Limb (tissue), 2 donors: Measurements from ENCODE around the gene KCNMA1.
A peak's percentile ranks its signal among the peaks of the same experiment; 100 is the strongest.

Source experiments
- DNase-seq, 2 donors: peaks; one replicate each; pipeline ENCODE4 v3.0.0-alpha.2; 2016; ENCODE audit errors: extremely low spot score in 2 of 2

Gene KCNMA1

GRCh38 chr10:77029777-77030717 lies 607.6 kb downstream of the KCNMA1 start:
- DNase-seq, result no peak

DNA sequence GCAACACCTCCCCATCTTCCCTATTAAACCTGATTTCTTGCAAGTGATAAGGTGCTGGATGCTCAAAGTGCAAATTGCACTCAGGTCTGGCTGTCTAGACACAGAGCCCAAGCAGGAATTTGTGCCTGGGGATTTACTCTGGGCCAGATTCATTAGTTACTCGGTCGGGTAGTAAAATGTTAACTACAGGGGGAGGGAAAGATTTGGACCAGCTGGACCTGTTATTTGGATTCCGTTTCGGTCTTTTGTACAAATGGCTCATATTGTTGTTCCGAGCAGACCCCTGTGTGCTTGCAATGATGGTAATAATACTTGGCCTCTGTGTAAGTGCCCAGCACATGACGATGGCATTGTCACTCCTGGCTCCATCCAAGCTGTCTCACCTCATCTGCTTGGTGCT lies 609.6 kb downstream of the KCNMA1 start:
- DNase-seq, result no peak

DNA sequence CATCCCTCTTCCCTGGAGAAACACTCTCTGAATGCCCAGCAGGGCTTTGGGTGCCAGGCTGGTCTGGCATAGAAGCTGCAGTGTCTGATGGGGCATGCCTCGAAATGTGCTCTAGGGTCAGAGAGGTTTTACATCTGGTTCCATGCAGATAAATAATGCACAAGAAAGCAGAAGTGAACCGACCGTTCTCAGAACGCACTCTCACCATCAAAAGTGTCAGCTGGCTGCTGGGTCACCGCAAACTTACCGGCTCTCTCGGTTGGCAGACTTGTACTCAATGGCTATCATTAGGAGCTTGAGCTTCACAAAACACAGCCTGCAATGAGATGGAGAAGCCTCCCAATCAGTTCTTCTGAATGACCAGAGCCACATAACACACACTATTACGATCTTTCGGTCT lies 610.0 kb downstream of the KCNMA1 start:
- DNase-seq, result no peak

DNA sequence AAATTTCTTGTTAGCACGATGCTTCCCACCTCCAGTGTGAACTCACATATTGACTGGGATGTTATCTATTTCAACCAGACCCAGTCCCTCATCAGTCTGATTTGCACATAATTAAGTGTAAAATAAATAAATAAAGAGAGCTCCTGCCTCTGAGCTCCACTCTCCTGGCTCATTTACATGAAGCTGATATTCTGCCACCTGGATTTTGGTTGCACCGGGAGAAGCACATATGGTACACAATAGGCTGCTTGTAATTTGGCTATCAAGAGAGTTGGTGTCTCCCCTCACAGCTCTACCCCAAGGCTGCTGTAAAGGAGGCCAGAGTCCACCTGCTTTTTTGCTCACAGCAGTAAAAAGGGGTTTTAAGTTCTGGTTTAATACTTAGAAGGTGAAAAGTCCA lies 610.5 kb downstream of the KCNMA1 start:
- DNase-seq, result no peak

DNA sequence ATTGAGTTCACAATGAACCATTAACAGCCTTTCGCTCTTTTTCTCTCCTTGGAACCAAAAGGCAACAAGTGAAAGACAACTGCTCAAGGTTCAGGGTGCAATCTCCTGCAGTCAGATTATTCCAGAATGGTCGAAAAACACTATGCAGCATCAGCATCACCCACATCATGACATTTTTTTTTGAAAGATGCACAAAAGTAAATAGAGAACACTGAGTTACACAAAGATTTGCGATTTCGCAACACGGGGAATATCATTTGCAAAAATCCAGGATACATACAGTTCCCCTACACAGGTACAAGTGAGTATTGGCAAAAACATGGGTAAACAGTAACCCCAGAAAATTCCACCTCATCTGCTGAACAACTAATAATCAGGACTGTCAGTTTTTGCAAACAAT lies 611.5 kb downstream of the KCNMA1 start:
- no peak for DNase-seq

DNA sequence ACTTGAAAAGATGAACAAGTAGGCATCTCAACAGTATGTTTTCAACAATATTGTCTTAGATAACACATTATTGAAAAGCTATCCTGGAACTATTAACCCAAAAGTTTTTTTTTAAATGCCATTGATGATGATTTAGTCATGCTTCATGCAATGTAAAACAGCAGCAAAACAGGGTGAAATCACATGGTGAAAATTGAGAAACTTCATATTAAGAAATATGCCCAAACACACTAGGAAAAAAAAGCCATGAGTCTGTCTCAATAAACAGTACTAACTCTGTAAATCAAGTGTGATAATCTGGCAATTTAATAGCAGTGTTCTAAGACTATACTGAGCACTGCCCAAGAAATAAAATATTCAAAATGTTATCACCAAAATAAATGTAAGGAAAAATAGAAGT lies 613.1 kb downstream of the KCNMA1 start:
- no peak for DNase-seq

- no peak for DNase-seq
Measured at GRCh38 chr10:77023396-77023795, 614.2 kb downstream of the KCNMA1 start.

- no peak for DNase-seq
Measured at GRCh38 chr10:77022671-77023070, 614.9 kb downstream of the KCNMA1 start.

DNA sequence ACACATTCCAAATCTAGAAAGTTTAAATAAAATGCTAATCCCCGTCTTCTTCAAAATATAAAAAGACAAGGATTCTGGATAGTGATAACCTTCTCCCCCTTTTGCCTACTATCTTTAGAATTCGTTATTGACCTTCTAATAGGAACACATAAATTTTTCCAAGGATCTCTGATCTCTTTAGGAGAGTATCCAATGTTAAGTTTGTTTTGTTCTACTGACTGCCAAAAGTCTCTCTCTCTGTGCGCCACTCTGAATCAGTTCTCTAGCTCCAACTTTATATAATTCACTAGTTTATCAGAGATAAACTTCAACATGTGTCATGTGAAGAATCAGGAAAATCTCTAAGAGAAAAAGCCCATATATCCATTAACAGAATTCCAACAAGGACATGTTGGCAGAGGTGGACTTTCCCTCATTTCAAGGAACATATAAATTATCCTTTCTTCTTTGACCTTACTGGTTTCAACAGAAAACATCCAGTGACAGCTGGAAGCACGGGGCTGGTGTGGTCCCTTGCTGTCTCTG lies 615.6 kb downstream of the KCNMA1 start:
- no peak for DNase-seq

DNA sequence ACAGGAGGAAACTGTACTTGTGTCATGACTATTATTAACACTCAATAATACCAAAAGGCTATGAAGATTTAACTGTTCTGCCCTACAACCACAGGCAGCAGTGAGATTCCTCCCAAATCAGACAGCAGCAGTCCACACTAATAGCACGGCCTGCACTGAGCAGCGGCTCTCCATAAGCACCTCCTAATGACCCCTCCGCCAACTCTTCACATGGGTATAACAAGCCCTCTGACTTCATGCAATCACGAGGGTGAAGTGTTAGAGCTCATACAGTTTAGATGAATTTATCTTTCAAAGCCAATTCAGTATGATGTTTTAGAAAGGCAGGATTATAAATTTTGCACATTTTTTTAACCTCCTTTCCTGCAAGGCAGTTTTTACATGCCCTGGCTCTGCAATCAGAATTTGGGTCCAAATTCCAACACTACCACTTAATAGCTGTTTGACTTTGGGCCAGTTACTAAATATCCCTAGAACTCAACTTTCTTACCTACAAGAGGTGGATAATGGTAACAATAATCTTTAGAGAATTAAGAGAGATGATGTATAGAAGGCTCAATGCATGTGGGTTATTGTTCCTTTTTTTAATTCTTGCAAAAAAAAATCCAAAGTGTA lies 617.1 kb downstream of the KCNMA1 start:
- DNase-seq, result no peak

DNA sequence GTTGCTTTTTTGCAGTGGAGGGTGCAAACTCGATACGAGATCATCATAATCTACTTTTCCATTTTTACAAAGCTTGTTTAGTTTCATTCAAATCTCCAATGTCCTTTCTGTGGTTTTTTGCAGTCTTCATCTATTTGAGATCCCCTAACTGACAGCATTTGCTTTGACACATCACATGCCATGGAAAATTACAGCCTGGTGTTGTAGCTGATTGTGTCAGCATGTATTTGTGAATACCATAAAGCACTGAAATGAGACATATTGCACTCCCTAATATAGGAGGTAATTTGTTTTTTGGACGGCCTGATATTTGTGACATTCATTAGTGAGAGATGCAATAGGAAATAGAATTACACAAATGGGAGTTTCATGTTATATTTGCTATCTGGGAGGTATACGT lies 620.8 kb downstream of the KCNMA1 start:
- no peak for DNase-seq

GRCh38 chr10:77016278-77016815 lies 621.3 kb downstream of the KCNMA1 start:
- DNase-seq, result no peak

GRCh38 chr10:77015360-77015759 lies 622.2 kb downstream of the KCNMA1 start:
- no peak for DNase-seq

- DNase-seq, result no peak
Measured at GRCh38 chr10:77012812-77013500, 624.7 kb downstream of the KCNMA1 start.

DNA sequence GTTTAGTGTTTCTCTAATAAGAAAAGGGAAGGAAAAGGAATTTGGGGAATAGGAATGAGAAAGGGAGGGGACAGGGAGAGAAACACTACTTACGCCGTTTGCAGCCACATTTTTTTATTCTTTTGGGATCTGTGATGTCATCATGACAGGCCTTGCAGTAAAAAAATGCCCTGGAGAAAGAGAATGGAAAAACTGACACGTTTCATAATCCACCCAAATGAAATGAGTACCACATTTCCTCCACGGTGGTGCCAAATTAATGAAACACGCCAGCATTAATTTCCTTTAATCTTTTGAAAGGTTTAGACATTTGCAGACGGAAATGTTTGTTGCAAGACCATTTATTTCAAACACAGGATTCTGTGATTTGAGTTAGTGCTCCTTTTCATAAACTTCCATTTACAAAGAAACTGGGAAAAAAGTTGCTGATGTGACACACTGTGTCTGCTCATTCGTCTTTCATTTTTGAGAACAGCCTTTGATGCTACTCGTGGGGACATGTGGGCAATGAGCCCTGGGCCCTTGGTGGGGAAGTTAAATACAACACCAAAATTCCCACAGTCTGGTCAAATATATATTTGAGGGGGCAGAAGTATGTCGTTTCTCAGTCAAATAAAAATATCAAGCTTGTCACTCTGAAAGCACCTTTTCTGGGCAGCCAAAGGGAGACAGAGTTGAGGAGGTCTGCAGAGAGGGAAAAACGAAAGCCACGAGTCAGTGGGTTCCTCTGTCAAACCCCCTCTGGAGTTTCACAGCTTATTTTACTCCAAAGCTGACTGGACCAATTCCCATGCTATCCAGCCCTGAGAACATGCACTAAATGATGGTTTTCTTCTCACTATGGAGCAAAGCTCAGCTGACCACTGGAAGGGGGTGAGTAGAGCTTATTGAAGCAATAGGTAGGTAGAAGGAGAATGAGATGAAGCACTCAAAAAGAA lies 625.5 kb downstream of the KCNMA1 start:
- DNase-seq, result peak in 1 of 2 donors; percentile 77

DNA sequence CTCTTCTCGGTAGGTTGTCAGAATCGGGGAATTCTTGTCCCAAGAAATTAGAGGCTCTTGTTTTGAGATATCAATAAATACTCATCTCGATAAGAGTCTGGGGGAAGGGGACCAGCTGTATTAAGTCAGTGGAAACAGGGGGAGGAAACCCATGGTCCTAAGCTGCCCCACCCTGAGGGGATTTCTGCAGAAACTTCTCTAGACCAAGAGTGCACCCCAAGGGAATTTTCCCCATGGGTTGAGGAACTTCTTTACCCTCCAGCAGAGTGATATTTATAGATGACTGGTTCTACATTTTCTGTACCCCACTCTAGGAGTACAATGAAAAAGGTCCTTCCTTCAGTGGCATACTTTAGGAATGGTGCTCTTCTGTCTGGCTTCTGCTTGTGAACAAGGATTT lies 627.2 kb downstream of the KCNMA1 start:
- no peak for DNase-seq

DNA sequence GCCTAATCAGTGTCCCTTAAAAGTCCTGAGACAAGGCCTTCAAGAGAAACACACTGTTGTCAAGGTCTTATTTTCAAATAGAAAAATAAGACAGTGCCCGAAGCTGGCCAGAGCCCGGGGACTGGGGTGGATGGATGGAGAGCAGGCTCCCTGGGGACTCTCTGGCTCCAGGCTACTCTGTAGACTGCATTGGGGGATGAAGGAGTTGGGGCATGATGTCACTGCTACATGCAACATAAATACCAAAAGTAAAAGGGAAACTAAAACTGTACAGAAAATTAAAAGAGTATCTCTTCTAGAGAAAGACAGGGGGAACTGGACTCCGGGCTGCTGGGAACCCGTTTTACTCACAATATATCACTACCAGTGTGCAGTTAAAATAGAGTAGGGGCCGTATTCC lies 629.8 kb downstream of the KCNMA1 start:
- no peak for DNase-seq

DNA sequence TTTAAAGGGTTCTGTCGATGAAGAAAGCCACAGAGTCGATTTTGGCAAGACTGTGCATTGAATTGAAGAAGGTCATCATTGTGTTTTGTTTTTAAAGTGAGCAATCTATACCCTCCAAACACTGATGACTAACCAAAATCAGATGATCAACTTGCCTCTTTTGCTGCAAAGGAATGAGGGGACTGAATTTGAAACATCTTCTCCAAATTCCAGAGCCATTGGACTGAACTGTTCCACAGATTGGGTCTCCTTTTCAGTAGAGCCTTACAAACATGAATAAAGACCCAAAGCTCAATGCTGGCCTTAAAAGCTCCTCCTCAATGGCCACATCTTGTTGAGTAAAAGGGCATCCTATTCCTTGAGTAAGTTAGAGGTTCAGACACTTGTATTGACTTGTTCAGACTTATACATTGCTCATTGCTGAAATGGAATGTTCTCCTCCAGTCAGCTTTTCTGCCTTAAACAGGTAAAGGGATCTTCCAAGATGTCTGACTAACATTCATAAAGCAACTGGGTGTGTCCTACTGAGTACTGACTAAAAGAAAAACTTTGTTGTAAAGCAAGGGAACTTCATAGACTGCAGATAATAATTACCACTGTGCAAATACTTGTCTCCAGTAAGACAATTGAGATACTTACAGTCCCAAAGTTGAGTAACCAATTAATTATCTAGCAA lies 630.6 kb downstream of the KCNMA1 start:
- DNase-seq, result no peak

DNA sequence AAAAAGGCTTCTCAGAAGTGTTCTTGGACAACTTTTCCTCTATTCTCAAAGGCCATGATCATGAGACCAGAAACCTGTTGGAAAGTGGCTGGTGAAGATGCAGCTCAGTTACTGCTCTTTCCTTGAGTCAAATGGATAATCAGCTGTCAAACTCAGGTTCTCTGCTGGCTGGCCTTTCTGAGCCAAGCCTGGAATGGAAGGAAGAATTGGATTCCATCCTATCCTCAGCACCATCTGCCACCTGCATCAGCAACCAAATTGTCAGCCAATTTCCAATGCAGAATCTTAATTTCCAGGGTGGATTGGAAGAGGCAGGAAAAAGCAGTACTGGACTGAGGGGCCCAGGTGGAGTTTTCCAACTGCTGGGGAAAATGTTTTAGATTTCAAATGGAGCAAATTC lies 631.7 kb downstream of the KCNMA1 start:
- no peak for DNase-seq

GRCh38 chr10:77004917-77005564 lies 632.6 kb downstream of the KCNMA1 start:
- peak in 1 of 2 donors; percentile 80 for DNase-seq
